ENCODE measurements around the gene CCDC178. TPM values are rescaled to one million over a fixed set of nuclear protein-coding genes. Genes with fewer than 3 reads are reported as not detected.

Gene CCDC178
- total and polyA plus RNA-seq, 2 of the 4 experiments (the other 2 are of a cell fraction) = not detected

DNA sequence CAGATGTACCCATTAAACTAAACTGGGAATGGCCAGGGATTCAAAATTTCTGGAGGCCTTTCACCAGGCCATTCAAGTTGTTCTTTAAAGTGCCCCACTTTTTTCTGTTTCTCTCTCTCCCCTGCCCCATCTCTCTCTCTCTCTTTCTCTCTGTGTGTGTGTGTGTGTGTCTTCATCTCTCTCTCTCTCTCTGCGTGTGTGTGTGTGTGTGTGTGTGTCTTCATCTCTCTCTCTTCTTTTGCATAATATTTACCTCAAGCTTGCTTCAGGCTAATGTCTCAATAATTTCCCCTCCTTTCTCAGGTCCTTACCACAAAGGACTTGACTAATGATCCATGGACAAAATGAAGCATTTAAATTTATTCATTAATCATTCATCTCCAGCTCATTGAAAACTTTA, 503.5 kb downstream of the CCDC178 start:
- Histone ChIP-seq H2AK9ac (replicated peaks; ENCODE audit: low read depth, low read length, poor library complexity) (no peak overlapping the region), H4K5ac (ENCODE audit: low read depth, low read length) (no peak overlapping the region), H2BK15ac (ENCODE audit: low read depth, low read length) (no peak overlapping the region), H3K36me3 (ENCODE audit: control insufficient read depth, insufficient read depth, low read length) (no peaks in the 10 kb centered on the region), H3K14ac (replicated peaks; ENCODE audit: low read depth, low read length) (no peak overlapping the region), H2BK120ac (ENCODE audit: low read depth, low read length) (no peak overlapping the region), H2BK5ac (ENCODE audit: low read depth, low read length, poor library complexity, severe bottlenecking) (no peak overlapping the region), H3K79me1 (ENCODE audit: low read depth in 1 of 2, low read length in 2 of 2) (no peaks in the 10 kb centered on the region), H3K4ac (ENCODE audit: low read depth, low read length) (no peak overlapping the region), H3K4me3 (ENCODE audit: insufficient read depth, low read depth, low read length) (no peak overlapping the region), H2AFZ (replicated peaks; ENCODE audit: low read length, poor library complexity) (no peak overlapping the region), H4K8ac (ENCODE audit: low read depth in 2 of 2, low read length in 2 of 2) (no peak overlapping the region), H4K91ac (ENCODE audit: insufficient read depth, low read depth, low read length) (no peak overlapping the region), H3K9me1 (ENCODE audit: insufficient read depth, low read length) (no peaks in the 10 kb centered on the region), H3K9me3 (ENCODE audit: control insufficient read depth, insufficient read depth, low read length) (no peaks in the 10 kb centered on the region), H3K18ac (ENCODE audit: low read depth, low read length) (no peak overlapping the region), H3K27ac (ENCODE audit: insufficient read depth, low read length) (no peak overlapping the region), H4K20me1 (ENCODE audit: insufficient read depth, low read length) (no peaks in the 10 kb centered on the region), H3K4me1 (ENCODE audit: control insufficient read depth, insufficient read depth, low read length) (no peaks in the 10 kb centered on the region), H2BK20ac (ENCODE audit: low read depth, low read length) (no peak overlapping the region), H3K56ac (ENCODE audit: extremely low read depth, insufficient read depth, low read length) (no peak overlapping the region), H3K27me3 (ENCODE audit: control insufficient read depth, insufficient read depth, low read length) (no peaks in the 10 kb centered on the region), H3K4me2 (ENCODE audit: low read depth, low read length) (no peak overlapping the region), H2AK5ac (ENCODE audit: low read depth, low read length) (no peak overlapping the region), H3K9ac (ENCODE audit: low read depth, low read length) (no peak overlapping the region), H3K23ac (ENCODE audit: low read depth, low read length) (no peak overlapping the region)
- no peak for ATAC-seq (ENCODE audit: low read depth)
- dilution Hi-C loops (cut with HindIII; ENCODE audit: low sequenced_read_pairs, unreplicated experiment) = no loop called here
- TF ChIP-seq POLR2A (IDR thresholded peaks at IDR 0.05; ENCODE audit: low read depth, low read length) (no peak), MXI1 (IDR thresholded peaks at IDR 0.05; ENCODE audit: borderline replicate concordance, low read depth, low read length) (no peak), MAFK (IDR thresholded peaks at IDR 0.05; ENCODE audit: low read depth, low read length) (no peak), CHD1 (IDR thresholded peaks at IDR 0.05; ENCODE audit: low read depth, low read length) (no peak), SMC3 (IDR thresholded peaks at IDR 0.05; ENCODE audit: low read depth, low read length) (no peak), BHLHE40 (IDR thresholded peaks at IDR 0.05; ENCODE audit: low read depth, low read length) (no peak)
- intact Hi-C loops (cut with micrococcal nuclease) = no loop called here
- BruUV-seq (replicated peaks) = no TSS peak
- ChIA-PET CTCF (no interaction called here), POLR2A (ENCODE audit: unreplicated experiment) (no interaction called here)
- in situ Hi-C loops (cut with MboI; ENCODE audit: low sequenced_read_pairs) = no loop called here
- no CpG with 5 or more reads among the region's 1 CpG for WGBS, 2 experiments (ENCODE audit: extremely low coverage in 2 of 2, insufficient read length in 1 of 2)
- DNase-seq = no peak
